Gastrocnemius medialis (tissue), 4 donors: ENCODE results near the gene ROR2. TPM values are rescaled to one million over a fixed set of nuclear protein-coding genes. Genes with fewer than 3 reads are reported as not detected.

Source experiments
- ATAC-seq, 2 donors: fragments of 150-250 bp; one replicate each; pipeline ENCODE4 v1.9.1; 2016
- DNase-seq, 2 donors: peaks; one replicate each; pipeline ENCODE4 v3.0.0-alpha.2; 2019
- H3K27ac ChIP-seq, 4 donors: fragments of 200-600 bp; sonication (generic); 1 replicate in 1 of 4; 2 replicates in 3 of 4; pipeline ENCODE4 v1.5.1; 2016 to 2018; ENCODE audit warnings: mild to moderate bottlenecking in 2 of 4, moderate library complexity in 1 of 4
- H3K27me3 ChIP-seq, 3 donors: fragments of 200-600 bp; sonication (generic) in 2 of 3; 1 replicate in 1 of 3; 2 replicates in 2 of 3; pipeline versions ENCODE4 v1.5.1 to v1.6.0; 2016 to 2019; ENCODE audit warnings: mild to moderate bottlenecking in 1 of 3, moderate library complexity in 1 of 3
- H3K36me3 ChIP-seq, 2 donors: fragments of 200-600 bp; sonication (generic) in 1 of 2; one replicate each; pipeline ENCODE4 v1.5.1; 2017 to 2018
- H3K4me1 ChIP-seq, 2 donors: fragments of 200-600 bp; sonication (generic) in 1 of 2; one replicate each; pipeline ENCODE4 v1.5.1; 2016 to 2017; ENCODE audit warnings: mild to moderate bottlenecking in 2 of 2
- H3K4me3 ChIP-seq, 4 donors: fragments of 200-600 bp; sonication (generic) in 3 of 4; 1 replicate in 1 of 4; 2 replicates in 3 of 4; pipeline ENCODE4 v1.5.1; 2016 to 2019; ENCODE audit warnings: mild to moderate bottlenecking in 2 of 4
- H3K9me3 ChIP-seq, 3 donors: fragments of 200-600 bp; sonication (generic) in 2 of 3; 1 replicate in 1 of 3; 2 replicates in 2 of 3; pipeline ENCODE4 v1.5.1; 2016 to 2019
- CTCF ChIP-seq, 5 experiments: fragments of 450-650 bp in 3 of 5; fragments of 200-600 bp in 2 of 5; sonication (generic) in 2 of 5; IDR thresholded peaks in 4 of 5; conservative IDR thresholded peaks in 1 of 5; 1 replicate in 4 of 5; 2 replicates in 1 of 5; pipeline ENCODE4 v1.5.1; 2016 to 2019; ENCODE audit warnings: antibody characterized with exemption in 5 of 5, mild to moderate bottlenecking in 3 of 5, moderate library complexity in 3 of 5
- POLR2A ChIP-seq, 2 donors: fragments of 450-650 bp; IDR thresholded peaks; one replicate each; pipeline ENCODE4 v1.6.1; 2017; ENCODE audit warnings: antibody characterized with exemption in 2 of 2, mild to moderate bottlenecking in 2 of 2, moderate library complexity in 2 of 2
- in situ Hi-C, 4 donors: fragments of 200-750 bp; cut with MboI; loops; one replicate each; pipeline versions ENCODE4 v1.15.0 to v1.8.0; 2017; ENCODE audit warnings: low sequenced_read_pairs in 4 of 4
- intact Hi-C: fragments of 100-400 bp; cut with DNase I; formaldehyde crosslinking; loops from one replicate; pipeline ENCODE4 v1.15.1; 2023; ENCODE audit warnings: low total_unique reads
- total RNA-seq, 4 donors: library from RNA; depleted of rRNA; stranded (reverse); fragments of >200 nt; gene quantifications; one replicate each; pipeline versions ENCODE4 v1.1.0 to v1.2.3, GENCODE V29; 2016

Gene ROR2
- total RNA-seq, 4 donors from 2014 or later, result 0.15 to 1.2 (median 0.61) TPM

DNA sequence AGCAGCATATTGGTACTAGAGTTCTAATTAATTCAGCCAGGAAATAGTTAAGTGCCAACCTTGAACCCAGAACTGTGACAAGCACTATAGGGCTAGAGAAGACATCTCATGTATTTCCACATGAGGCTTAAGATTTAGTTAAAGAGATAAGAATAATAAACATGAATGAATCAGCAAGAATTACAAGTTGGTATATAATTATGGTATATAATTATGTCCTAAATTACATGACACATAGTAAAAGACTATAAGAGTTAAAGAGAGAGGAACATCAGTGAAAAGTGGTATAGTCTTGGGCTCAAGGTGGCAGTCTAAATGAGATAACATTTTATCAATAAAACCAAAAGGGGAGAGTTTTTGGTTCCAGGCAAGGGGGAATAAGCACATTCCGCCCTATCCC is 303.3 kb downstream of the ROR2 start:
- no peaks in the 10 kb centered on the region for H3K4me1 ChIP-seq
- intact Hi-C loops, result no loop called here
- no peak overlapping the region for H3K27ac ChIP-seq
- ATAC-seq, result no peak
- DNase-seq, result no peak
- H3K9me3 ChIP-seq, result no peaks in the 10 kb centered on the region
- no peak overlapping the region for H3K4me3 ChIP-seq
- TF ChIP-seq POLR2A (IDR thresholded peaks at IDR 0.05) (no peak), CTCF (IDR thresholded peaks at IDR 0.05 in 4 of 5, conservative IDR thresholded peaks at IDR 0.05 in 1 of 5) (no peak)
- in situ Hi-C loops, result no loop called here
- H3K36me3 ChIP-seq, result no peaks in the 10 kb centered on the region
- H3K27me3 ChIP-seq, result no peaks in the 10 kb centered on the region

DNA sequence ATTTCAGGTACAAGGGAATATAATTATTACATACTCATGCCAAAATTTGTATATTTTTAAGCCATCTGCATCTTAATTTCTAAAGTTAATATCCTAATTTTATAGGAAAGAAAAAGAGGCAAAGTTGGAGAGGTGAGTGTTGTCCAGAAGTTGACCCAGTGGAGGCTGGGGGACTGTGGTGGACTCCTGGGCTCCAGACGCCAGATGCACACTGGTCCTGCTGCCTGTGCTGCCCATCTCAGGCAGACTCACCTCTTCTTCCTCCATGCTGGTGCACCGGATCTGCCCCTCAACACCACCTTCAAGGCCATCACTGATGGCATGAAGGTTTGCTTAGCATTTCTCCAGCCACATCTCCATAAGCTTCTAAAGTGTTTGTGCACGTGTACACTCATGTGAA is 305.6 kb downstream of the ROR2 start:
- no peaks in the 10 kb centered on the region for H3K36me3 ChIP-seq
- in situ Hi-C loops, result no loop called here
- H3K27me3 ChIP-seq, result no peaks in the 10 kb centered on the region
- no peak for ATAC-seq
- TF ChIP-seq POLR2A (IDR thresholded peaks at IDR 0.05), result no peak
- no peak for TF ChIP-seq CTCF (IDR thresholded peaks at IDR 0.05 in 4 of 5, conservative IDR thresholded peaks at IDR 0.05 in 1 of 5)
- no peaks in the 10 kb centered on the region for H3K4me1 ChIP-seq
- no peak for DNase-seq
- H3K27ac ChIP-seq, result no peak overlapping the region
- intact Hi-C loops, result no loop called here
- H3K9me3 ChIP-seq, result no peaks in the 10 kb centered on the region
- no peak overlapping the region for H3K4me3 ChIP-seq

DNA sequence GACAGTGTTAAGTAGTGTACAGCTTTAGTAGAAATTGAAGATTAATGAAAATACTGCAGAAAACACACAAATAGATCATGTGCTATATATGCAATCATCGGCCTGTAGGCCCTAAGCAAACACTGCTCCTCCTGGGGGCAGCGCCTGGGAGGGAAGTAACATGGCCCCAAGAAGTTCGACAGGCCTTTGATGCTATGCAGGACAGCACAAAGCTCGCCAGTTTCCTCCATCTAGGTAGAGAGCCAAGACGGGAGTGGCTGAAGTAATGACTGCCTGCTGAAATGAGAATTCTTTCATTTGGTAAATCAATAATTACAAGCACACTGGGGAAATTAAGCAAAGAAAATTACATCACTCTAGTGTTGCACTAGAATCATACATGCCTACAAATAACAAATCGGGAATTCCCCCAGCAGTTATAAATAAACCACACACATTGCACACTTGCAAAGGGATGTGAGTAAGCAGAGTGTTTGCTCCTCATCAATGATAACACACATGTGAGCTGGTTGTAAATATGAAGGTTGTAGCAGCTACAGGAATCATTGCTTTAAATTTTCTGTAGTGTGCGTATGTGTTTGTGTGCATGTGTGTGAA is 306.4 kb downstream of the ROR2 start:
- no peaks in the 10 kb centered on the region for H3K27me3 ChIP-seq
- intact Hi-C loops, result no loop called here
- no peaks in the 10 kb centered on the region for H3K36me3 ChIP-seq
- TF ChIP-seq CTCF (IDR thresholded peaks at IDR 0.05 in 4 of 5, conservative IDR thresholded peaks at IDR 0.05 in 1 of 5) (no peak), POLR2A (IDR thresholded peaks at IDR 0.05) (no peak)
- no peak for ATAC-seq
- H3K9me3 ChIP-seq, result no peaks in the 10 kb centered on the region
- DNase-seq, result no peak
- in situ Hi-C loops, result no loop called here
- H3K27ac ChIP-seq, result no peak overlapping the region
- H3K4me3 ChIP-seq, result no peak overlapping the region
- H3K4me1 ChIP-seq, result no peaks in the 10 kb centered on the region

DNA sequence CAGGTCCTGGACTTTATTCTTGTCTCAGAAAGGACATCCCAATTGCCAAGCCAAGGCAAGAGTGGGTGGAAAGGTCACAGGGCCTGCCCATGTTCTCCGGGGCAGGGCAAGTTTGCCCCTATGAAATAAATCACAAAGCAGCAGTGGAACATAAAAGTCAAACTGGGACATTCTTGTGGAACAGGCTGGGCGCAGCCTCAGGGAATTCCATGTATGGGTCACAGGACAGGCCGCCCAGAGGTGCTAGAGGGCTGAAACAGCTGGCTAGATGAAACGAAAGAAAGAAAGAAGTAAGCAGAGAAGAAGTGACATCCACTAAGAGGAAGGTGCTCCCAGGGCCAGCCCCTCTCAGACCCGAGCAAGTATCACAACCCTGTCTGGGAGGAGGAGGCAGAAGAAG is 307.3 kb downstream of the ROR2 start:
- TF ChIP-seq CTCF (IDR thresholded peaks at IDR 0.05 in 4 of 5, conservative IDR thresholded peaks at IDR 0.05 in 1 of 5) (no peak), POLR2A (IDR thresholded peaks at IDR 0.05) (no peak)
- intact Hi-C loops, result no loop called here
- Histone ChIP-seq H3K27me3 (no peaks in the 10 kb centered on the region), H3K4me3 (no peak overlapping the region), H3K36me3 (no peaks in the 10 kb centered on the region), H3K4me1 (no peaks in the 10 kb centered on the region), H3K27ac (no peak overlapping the region), H3K9me3 (no peaks in the 10 kb centered on the region)
- DNase-seq (no peak), ATAC-seq (no peak)
- in situ Hi-C loops, result no loop called here

GRCh38 chr9:91640428-91640827 is 309.6 kb downstream of the ROR2 start:
- intact Hi-C loops, result no loop called here

More at GRCh38 chr9:91640428-91640827, 309.6 kb downstream of the ROR2 start:
- Histone ChIP-seq H3K27ac (no peak overlapping the region), H3K4me3 (no peak overlapping the region), H3K27me3 (no peaks in the 10 kb centered on the region), H3K4me1 (no peaks in the 10 kb centered on the region), H3K9me3 (no peaks in the 10 kb centered on the region), H3K36me3 (no peaks in the 10 kb centered on the region)
- in situ Hi-C loops, result no loop called here
- DNase-seq, result no peak
- ATAC-seq, result no peak
- TF ChIP-seq POLR2A (IDR thresholded peaks at IDR 0.05) (no peak), CTCF (IDR thresholded peaks at IDR 0.05 in 4 of 5, conservative IDR thresholded peaks at IDR 0.05 in 1 of 5) (no peak)
